HepG2 (cell line): Measurements from ENCODE around the gene OR4D9. TPM values are rescaled to one million over a fixed set of nuclear protein-coding genes. Genes with fewer than 3 reads are reported as not detected.

ENCODE experiments used
- AGO2 ChIP-seq: fragments of 200-400 bp; formaldehyde crosslinking; optimal IDR thresholded peaks from 2 replicates; pipeline ENCODE3; 2017; ENCODE audit warnings: mild to moderate bottlenecking, low read depth, low read length, moderate library complexity
- CEBPB ChIP-seq: IDR thresholded peaks from 2 replicates; pipeline ENCODE4 v1.6.1; 2011; ENCODE audit warnings: low read depth, low read length, improper control_type of control experiment, borderline replicate concordance
- CENPT ChIP-seq: sonication (generic); formaldehyde crosslinking; IDR thresholded peaks from 2 replicates; pipeline ENCODE4 v1.8.0; 2022; ENCODE audit warnings: low read depth, mild to moderate bottlenecking, moderate library complexity, missing genetic modification reagents
- CREB1 ChIP-seq, 2 experiments: fragments of 450-650 bp in 1 of 2; IDR thresholded peaks; 2 replicates each; pipeline ENCODE4 v1.6.1; 2016 to 2017; ENCODE audit warnings: control low read depth in 1 of 2, mild to moderate bottlenecking in 1 of 2, missing compliant biosample characterization in 1 of 2, missing genetic modification characterization in 1 of 2
- EHMT2 ChIP-seq: fragments of 200-600 bp; sonication (generic); IDR thresholded peaks from 2 replicates; pipeline ENCODE4 v1.7.0; 2017; ENCODE audit warnings: antibody characterized with exemption, low read depth, low read length, borderline replicate concordance
- ISL2 ChIP-seq: sonication (generic); formaldehyde crosslinking; IDR thresholded peaks from 2 replicates; pipeline ENCODE4 v1.5.0; 2020; ENCODE audit warnings: missing genetic modification reagents
- LCORL ChIP-seq, 2 experiments: fragments of 450-650 bp in 1 of 2; sonication (generic) in 1 of 2; formaldehyde crosslinking in 1 of 2; IDR thresholded peaks; 2 replicates each; pipeline versions ENCODE4 v1.5.0 to v1.6.1; 2017 to 2020; ENCODE audit warnings: antibody characterized with exemption in 1 of 2, missing genetic modification reagents in 1 of 2
- MAFF ChIP-seq: IDR thresholded peaks from 2 replicates; pipeline ENCODE4 v1.6.1; 2011; ENCODE audit warnings: low read depth, low read length, improper control_type of control experiment
- MAZ ChIP-seq, 2 experiments: sonication (generic) in 1 of 2; formaldehyde crosslinking in 1 of 2; IDR thresholded peaks; 2 replicates each; pipeline versions ENCODE4 v1.5.0 to v1.6.1; 2012 to 2020; ENCODE audit warnings: low read depth in 2 of 2, mild to moderate bottlenecking in 2 of 2, borderline replicate concordance in 1 of 2, improper control_type of control experiment in 1 of 2, low read length in 1 of 2, missing genetic modification reagents in 1 of 2, moderate library complexity in 1 of 2
- NAIF1 ChIP-seq: sonication (generic); formaldehyde crosslinking; IDR thresholded peaks from 2 replicates; pipeline ENCODE4 v1.5.0; 2020; ENCODE audit warnings: mild to moderate bottlenecking, missing genetic modification reagents, borderline replicate concordance
- PITX1 ChIP-seq: sonication (generic); formaldehyde crosslinking; IDR thresholded peaks from 2 replicates; pipeline ENCODE4 v1.5.1; 2020; ENCODE audit warnings: mild to moderate bottlenecking, missing genetic modification reagents
- RBAK ChIP-seq: sonication (generic); formaldehyde crosslinking; IDR thresholded peaks from 2 replicates; pipeline ENCODE4 v1.5.1; 2020; ENCODE audit warnings: mild to moderate bottlenecking, missing genetic modification reagents
- SALL1 ChIP-seq: sonication (generic); formaldehyde crosslinking; IDR thresholded peaks from 2 replicates; pipeline ENCODE4 v1.8.0; 2022; ENCODE audit warnings: mild to moderate bottlenecking, missing genetic modification reagents
- SOX5 ChIP-seq: IDR thresholded peaks from 2 replicates; pipeline ENCODE4 v1.6.1; 2016; ENCODE audit warnings: borderline replicate concordance
- SRSF9 ChIP-seq: fragments of 200-400 bp; formaldehyde crosslinking; IDR thresholded peaks from 2 replicates; pipeline ENCODE4 v1.6.1; 2018; ENCODE audit warnings: borderline replicate concordance, mild to moderate bottlenecking, low read depth, low read length; ENCODE audit not compliant: insufficient read depth, poor library complexity, severe bottlenecking
- TARDBP ChIP-seq: sonication (generic); formaldehyde crosslinking; IDR thresholded peaks from 2 replicates; pipeline ENCODE4 v1.8.0; 2022; ENCODE audit warnings: mild to moderate bottlenecking, missing genetic modification reagents
- ZC3H13 ChIP-seq: sonication (generic); formaldehyde crosslinking; IDR thresholded peaks from 2 replicates; pipeline ENCODE4 v1.8.1; 2023; ENCODE audit warnings: mild to moderate bottlenecking, missing genetic modification reagents, moderate library complexity
- ZFY ChIP-seq: sonication (generic); formaldehyde crosslinking; IDR thresholded peaks from 2 replicates; pipeline ENCODE4 v1.4.0; 2020; ENCODE audit warnings: missing genetic modification reagents
- ZNF24 ChIP-seq: fragments of 450-650 bp; IDR thresholded peaks from 2 replicates; pipeline ENCODE4 v1.6.1; 2017; ENCODE audit warnings: antibody characterized with exemption, mild to moderate bottlenecking
- ZNF329 ChIP-seq: sonication (generic); formaldehyde crosslinking; IDR thresholded peaks from 2 replicates; pipeline ENCODE4 v1.9.0; 2021; ENCODE audit warnings: low read depth, mild to moderate bottlenecking, missing genetic modification reagents
- ZNF605 ChIP-seq: sonication (generic); formaldehyde crosslinking; IDR thresholded peaks from 2 replicates; pipeline ENCODE4 v1.8.0; 2022; ENCODE audit warnings: mild to moderate bottlenecking, missing genetic modification reagents
- ZNF629 ChIP-seq: sonication (generic); formaldehyde crosslinking; conservative IDR thresholded peaks from 2 replicates; pipeline ENCODE4 v1.5.0; 2020; ENCODE audit warnings: missing genetic modification reagents
- ZNF709 ChIP-seq: sonication (generic); formaldehyde crosslinking; IDR thresholded peaks from 2 replicates; pipeline ENCODE4 v1.5.0; 2020; ENCODE audit warnings: mild to moderate bottlenecking, missing genetic modification reagents
- ZNF781 ChIP-seq: sonication (generic); formaldehyde crosslinking; IDR thresholded peaks from 2 replicates; pipeline ENCODE4 v1.5.1; 2020; ENCODE audit warnings: borderline replicate concordance, mild to moderate bottlenecking, missing genetic modification reagents; ENCODE audit errors: not compliant biosample characterization
- polyA plus RNA-seq, 8 experiments: library from polyadenylated mRNA; depleted of rRNA in 3 of 8; stranded (reverse) in 7 of 8; unstranded in 1 of 8; fragments of >200 nt; fragmentation: Illumina TruSeq in 4 of 8; extraction: Trizol in 4 of 8; gene quantifications; 2 replicates each; pipeline versions ENCODE4 v1.2.1 to v1.2.3, GENCODE V29; 2011 to 2016; ENCODE audit warnings: low read depth in 4 of 8, missing spikeins in 1 of 8, mixed read lengths in 1 of 8; ENCODE audit not compliant: insufficient read depth in 1 of 8
- total RNA-seq, 5 experiments: library from RNA; depleted of rRNA; stranded (reverse); fragments of >200 nt; fragmentation: Illumina TruSeq; extraction: Trizol; gene quantifications; 2 replicates each; pipeline ENCODE4 v1.2.3, GENCODE V29; 2016; ENCODE audit warnings: low read depth in 1 of 5
- TF ChIP-seq, protein P1 (sequence below): sonication (generic); formaldehyde crosslinking; IDR thresholded peaks from 2 replicates; pipeline ENCODE4 v1.5.0; 2020; ENCODE audit warnings: missing genetic modification reagents, mild to moderate bottlenecking, borderline replicate concordance
- TF ChIP-seq, protein P2 (sequence below), 2 experiments: sonication (generic) in 1 of 2; formaldehyde crosslinking in 1 of 2; IDR thresholded peaks; 2 replicates each; pipeline versions ENCODE4 v1.4.0 to v1.6.1; 2018 to 2020; ENCODE audit warnings: missing genetic modification reagents in 2 of 2, borderline replicate concordance in 1 of 2, low read depth in 1 of 2, mild to moderate bottlenecking in 1 of 2, missing biosample characterization in 1 of 2

Gene OR4D9
- total and polyA plus RNA-seq, 2 of the 13 experiments (the other 11 are each of a cell fraction or from before 2014, with no cell fraction given): not detected

DNA sequence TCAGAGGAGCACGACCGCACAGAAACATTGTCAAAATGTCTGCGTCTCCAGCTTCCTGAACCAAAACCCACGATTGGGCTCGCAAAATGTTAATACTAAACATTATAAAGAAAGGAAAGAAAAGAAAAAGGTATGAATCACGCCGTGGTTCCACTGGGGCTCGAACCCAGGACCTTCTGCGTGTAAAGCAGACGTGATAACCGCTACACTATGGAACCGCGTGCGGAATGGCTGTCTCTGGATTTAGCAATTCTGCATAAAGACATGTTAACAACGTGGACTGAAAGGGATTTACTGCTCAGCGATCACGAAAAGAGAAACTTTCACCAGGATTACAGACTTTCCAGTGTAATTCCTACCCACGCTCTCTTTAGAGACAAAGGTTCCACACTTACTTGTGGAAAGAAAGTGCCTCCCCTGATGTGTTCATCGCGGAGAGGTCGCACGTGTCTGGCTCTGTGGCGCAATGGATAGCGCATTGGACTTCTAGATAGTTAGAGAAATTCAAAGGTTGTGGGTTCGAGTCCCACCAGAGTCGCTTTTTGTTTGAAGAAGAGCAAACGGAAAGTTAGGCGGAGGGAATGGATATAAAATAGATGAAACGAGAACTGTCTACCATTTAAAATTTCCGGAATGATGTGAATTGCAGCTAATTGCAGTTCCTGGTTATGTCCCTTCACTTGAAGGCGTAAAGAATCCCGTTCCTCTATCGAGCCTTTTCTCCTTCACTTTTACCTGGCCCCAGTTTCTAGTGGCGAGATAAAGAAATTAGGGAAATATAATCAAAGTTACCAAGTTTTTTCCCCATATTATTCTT lies 39.7 kb downstream of the OR4D9 start (continued):
- TF ChIP-seq NAIF1 (CRISPR knock-in tag) (no peak), ZNF24 (peak; percentile 3), ZNF709 (CRISPR knock-in tag) (no peak), EHMT2 (peak; percentile 59; the same call in 1 of the 2 replicates), MAFF (peak; percentile 20; the same call in 1 of the 2 replicates), SRSF9 (no peak), ZNF781 (CRISPR knock-in tag) (peak; percentile 43), ISL2 (no peak), LCORL (IDR thresholded peaks at IDR 0.05) (no peak), LCORL (CRISPR knock-in tag; IDR thresholded peaks at IDR 0.05) (no peak), SALL1 (CRISPR knock-in tag) (peak; percentile 48; the same call in 1 of the 2 replicates), SOX5 (CRISPR knock-in tag) (no peak; the same call in 1 of the 2 replicates), AGO2 (no peak), ZC3H13 (CRISPR knock-in tag) (no peak), ZNF605 (CRISPR knock-in tag) (no peak), CEBPB (peak; percentile 33), ZNF329 (CRISPR knock-in tag) (no peak), CREB1 (IDR thresholded peaks at IDR 0.05) (no peak), CREB1 (CRISPR knock-in tag; IDR thresholded peaks at IDR 0.05) (peak; percentile 53), CENPT (CRISPR knock-in tag) (no peak), TARDBP (CRISPR knock-in tag) (peak; percentile 70; the same call in 1 of the 2 replicates), ZFY (CRISPR knock-in tag) (no peak), RBAK (CRISPR knock-in tag) (no peak), MAZ (IDR thresholded peaks at IDR 0.05; ENCODE audit: borderline replicate concordance, low read depth, low read length) (no peak), MAZ (CRISPR knock-in tag; IDR thresholded peaks at IDR 0.05; ENCODE audit: low read depth) (no peak), PITX1 (peak; percentile 12; the same call in 1 of the 2 replicates), ZNF629 (CRISPR knock-in tag) (peak; percentile 81)
- TF ChIP-seq, protein P1, sequence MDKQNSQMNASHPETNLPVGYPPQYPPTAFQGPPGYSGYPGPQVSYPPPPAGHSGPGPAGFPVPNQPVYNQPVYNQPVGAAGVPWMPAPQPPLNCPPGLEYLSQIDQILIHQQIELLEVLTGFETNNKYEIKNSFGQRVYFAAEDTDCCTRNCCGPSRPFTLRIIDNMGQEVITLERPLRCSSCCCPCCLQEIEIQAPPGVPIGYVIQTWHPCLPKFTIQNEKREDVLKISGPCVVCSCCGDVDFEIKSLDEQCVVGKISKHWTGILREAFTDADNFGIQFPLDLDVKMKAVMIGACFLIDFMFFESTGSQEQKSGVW: 0 out of 2 replicates have a peak, but pooled peaks have one; percentile 60
- TF ChIP-seq, protein P2, sequence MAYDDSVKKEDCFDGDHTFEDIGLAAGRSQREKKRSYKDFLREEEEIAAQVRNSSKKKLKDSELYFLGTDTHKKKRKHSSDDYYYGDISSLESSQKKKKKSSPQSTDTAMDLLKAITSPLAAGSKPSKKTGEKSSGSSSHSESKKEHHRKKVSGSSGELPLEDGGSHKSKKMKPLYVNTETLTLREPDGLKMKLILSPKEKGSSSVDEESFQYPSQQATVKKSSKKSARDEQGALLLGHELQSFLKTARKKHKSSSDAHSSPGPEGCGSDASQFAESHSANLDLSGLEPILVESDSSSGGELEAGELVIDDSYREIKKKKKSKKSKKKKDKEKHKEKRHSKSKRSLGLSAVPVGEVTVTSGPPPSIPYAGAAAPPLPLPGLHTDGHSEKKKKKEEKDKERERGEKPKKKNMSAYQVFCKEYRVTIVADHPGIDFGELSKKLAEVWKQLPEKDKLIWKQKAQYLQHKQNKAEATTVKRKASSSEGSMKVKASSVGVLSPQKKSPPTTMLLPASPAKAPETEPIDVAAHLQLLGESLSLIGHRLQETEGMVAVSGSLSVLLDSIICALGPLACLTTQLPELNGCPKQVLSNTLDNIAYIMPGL (CRISPR knock-in tag; IDR thresholded peaks at IDR 0.05; ENCODE audit: borderline replicate concordance in 1 of 2, low read depth in 1 of 2): peak; percentile 96 to 99
